ENCODE results near the gene SLC35A5.

GRCh38 chr3:112633191-112633590 is 71.3 kb downstream of the SLC35A5 start:
- no peak for TF ChIP-seq CTCF (IDR thresholded peaks at IDR 0.05)
- no peak for TF ChIP-seq POLR2A (IDR thresholded peaks at IDR 0.05)
- TF ChIP-seq POLR2AphosphoS5 (IDR thresholded peaks at IDR 0.05) = no peak

Data from stomach (tissue), 4 donors.